GM21737 (cell line): Measurements from ENCODE around the gene VAPA.

ENCODE experiments used
- ATAC-seq: cut with Tn5 transposase; IDR thresholded peaks from one replicate; pipeline ENCODE4 v1.9.1; 2021; ENCODE audit warnings: mild to moderate bottlenecking, moderate library complexity; ENCODE audit not compliant: unreplicated experiment

The VAPA gene

GRCh38 chr18:9931678-9932077 lies 17.9 kb downstream of the VAPA start:
- no peak for ATAC-seq

GRCh38 chr18:9933865-9934264 lies 20.0 kb downstream of the VAPA start:
- ATAC-seq: no peak

- ATAC-seq: no peak
These were observed 20.5 kb downstream of the VAPA start for GRCh38 chr18:9934274-9934673.

- ATAC-seq: no peak
These were observed 27.3 kb downstream of the VAPA start for GRCh38 chr18:9941103-9941502.

GRCh38 chr18:9941660-9942059 lies 27.8 kb downstream of the VAPA start:
- no peak for ATAC-seq

- ATAC-seq: no peak
These were observed 29.5 kb downstream of the VAPA start for GRCh38 chr18:9943311-9943710.

- ATAC-seq: no peak
These were observed 31.0 kb downstream of the VAPA start for GRCh38 chr18:9944805-9945204.

GRCh38 chr18:9946831-9947230 lies 33.0 kb downstream of the VAPA start:
- ATAC-seq: no peak

- ATAC-seq: no peak
These were observed 33.4 kb downstream of the VAPA start for GRCh38 chr18:9947248-9947647.

GRCh38 chr18:9949315-9949714 lies 35.5 kb downstream of the VAPA start:
- no peak for ATAC-seq

- no peak for ATAC-seq
These were observed 36.0 kb downstream of the VAPA start for GRCh38 chr18:9949861-9950260.

GRCh38 chr18:9950289-9951016 lies 36.6 kb downstream of the VAPA start:
- ATAC-seq: no peak

- no peak for ATAC-seq
These were observed 37.4 kb downstream of the VAPA start for GRCh38 chr18:9951022-9951859.

- ATAC-seq: no peak
These were observed 39.0 kb downstream of the VAPA start for GRCh38 chr18:9952633-9953416.

GRCh38 chr18:9958861-9959399 lies 45.1 kb downstream of the VAPA start:
- no peak for ATAC-seq

- ATAC-seq: no peak
These were observed 45.7 kb downstream of the VAPA start for GRCh38 chr18:9959564-9959963.

- ATAC-seq: no peak
These were observed 46.6 kb downstream of the VAPA start for GRCh38 chr18:9960258-9960904.

- no peak for ATAC-seq
These were observed 47.2 kb downstream of the VAPA start for GRCh38 chr18:9961041-9961440.

- ATAC-seq: no peak
These were observed 52.2 kb downstream of the VAPA start for GRCh38 chr18:9965711-9966624.
